ENCODE data around the gene HIVEP3.

The HIVEP3 gene

GRCh38 chr1:41656825-41657500 lies 261.8 kb downstream of the HIVEP3 start:
- H3K27ac ChIP-seq (ENCODE audit: extremely low read depth, low read depth, low read length) = no peak overlapping the region
- no peak overlapping the region for H3K4me3 ChIP-seq (ENCODE audit: low read depth, low read length)
- ChIA-PET CTCF (interaction anchor here (0.7 to 1.2 kb wide), 2 partner anchors 100 to 165 kb away, joined by 3 to 4 read pairs; no protein-coding TSS in a partner anchor), POLR2A (no interaction called here)
- no peak for TF ChIP-seq PRDM1 (tag by site-specific recombination; IDR thresholded peaks at IDR 0.05)
- no peak for TF ChIP-seq REPIN1 (tag by site-specific recombination; IDR thresholded peaks at IDR 0.05; ENCODE audit: low read depth)
- no peak for TF ChIP-seq BCL11B (tag by site-specific recombination; IDR thresholded peaks at IDR 0.05; ENCODE audit: low read depth)
- TF ChIP-seq ZNF16 (tag by site-specific recombination; IDR thresholded peaks at IDR 0.05; ENCODE audit: low read depth) = no peak
- no peak for TF ChIP-seq ZSCAN30 (tag by site-specific recombination; IDR thresholded peaks at IDR 0.05)
- TF ChIP-seq ZNF785 (tag by site-specific recombination; IDR thresholded peaks at IDR 0.05) = no peak
- TF ChIP-seq ZNF473 (tag by site-specific recombination; IDR thresholded peaks at IDR 0.05) = no peak
- no peak for TF ChIP-seq ZNF510 (tag by site-specific recombination; IDR thresholded peaks at IDR 0.05; ENCODE audit: insufficient replicate concordance)
- TF ChIP-seq ZNF433 (tag by site-specific recombination; IDR thresholded peaks at IDR 0.05; ENCODE audit: low read depth) = no peak
- no peak for TF ChIP-seq OSR2 (tag by site-specific recombination; IDR thresholded peaks at IDR 0.05)
- no peak for TF ChIP-seq ZSCAN16 (tag by site-specific recombination; IDR thresholded peaks at IDR 0.05)
- H3K4me1 ChIP-seq (ENCODE audit: control insufficient read depth, insufficient read depth, low read length) = no peaks in the 10 kb centered on the region
- H3K9me3 ChIP-seq (ENCODE audit: control insufficient read depth, insufficient read depth, low read depth, low read length) = no peaks in the 10 kb centered on the region
- no peaks in the 10 kb centered on the region for H3K36me3 ChIP-seq (ENCODE audit: control insufficient read depth in 2 of 2, insufficient read depth in 1 of 2, low read length in 2 of 2)

- Histone ChIP-seq H3K36me3 (ENCODE audit: control insufficient read depth in 2 of 2, insufficient read depth in 1 of 2, low read length in 2 of 2) (no peaks in the 10 kb centered on the region), H3K27ac (ENCODE audit: extremely low read depth, low read depth, low read length) (no peak overlapping the region), H3K4me1 (ENCODE audit: control insufficient read depth, insufficient read depth, low read length) (no peaks in the 10 kb centered on the region), H3K4me3 (ENCODE audit: low read depth, low read length) (no peak overlapping the region), H3K9me3 (ENCODE audit: control insufficient read depth, insufficient read depth, low read depth, low read length) (no peaks in the 10 kb centered on the region)
- ChIA-PET POLR2A (interaction anchor here (0.7 kb wide), 1 partner anchor 135 kb away, joined by 9 read pairs; no protein-coding TSS in a partner anchor), CTCF (interaction anchor here (0.7 to 1.2 kb wide), 3 partner anchors 14 to 432 kb away, joined by 3 to 4 read pairs (median 3); no protein-coding TSS in a partner anchor)
- TF ChIP-seq ZSCAN5A (tag by site-specific recombination; IDR thresholded peaks at IDR 0.05) (no peak), SALL2 (tag by site-specific recombination; IDR thresholded peaks at IDR 0.05; ENCODE audit: borderline replicate concordance) (no peak), ZNF157 (tag by site-specific recombination; IDR thresholded peaks at IDR 0.05) (no peak), ZNF280C (tag by site-specific recombination; IDR thresholded peaks at IDR 0.05) (no peak), ZNF664 (tag by site-specific recombination; IDR thresholded peaks at IDR 0.05) (no peak), ZNF112 (tag by site-specific recombination; IDR thresholded peaks at IDR 0.05) (no peak), ZNF140 (tag by site-specific recombination; IDR thresholded peaks at IDR 0.05) (no peak), ZSCAN16 (tag by site-specific recombination; IDR thresholded peaks at IDR 0.05) (no peak), ZNF394 (tag by site-specific recombination; IDR thresholded peaks at IDR 0.05; ENCODE audit: borderline replicate concordance) (no peak), PBX3 (CRISPR knock-in tag; IDR thresholded peaks at IDR 0.05) (no peak), ZNF354C (tag by site-specific recombination; IDR thresholded peaks at IDR 0.05; ENCODE audit: borderline replicate concordance, low read depth) (no peak), PATZ1 (tag by site-specific recombination; IDR thresholded peaks at IDR 0.05) (no peak), SP2 (tag by site-specific recombination; IDR thresholded peaks at IDR 0.05) (no peak), ZNF645 (tag by site-specific recombination; IDR thresholded peaks at IDR 0.05) (no peak), ZBTB20 (tag by site-specific recombination; IDR thresholded peaks at IDR 0.05) (no peak)
Measured at GRCh38 chr1:41656068-41656467, 262.7 kb downstream of the HIVEP3 start.

All from HEK293 (cell line).